ENCODE results near the gene FAM222A. TPM values are rescaled to one million over a fixed set of nuclear protein-coding genes. Genes with fewer than 3 reads are reported as not detected.

The FAM222A gene
- polyA plus RNA-seq, 3 donors = 5.6 to 9.3 (median 6.1) TPM

DNA sequence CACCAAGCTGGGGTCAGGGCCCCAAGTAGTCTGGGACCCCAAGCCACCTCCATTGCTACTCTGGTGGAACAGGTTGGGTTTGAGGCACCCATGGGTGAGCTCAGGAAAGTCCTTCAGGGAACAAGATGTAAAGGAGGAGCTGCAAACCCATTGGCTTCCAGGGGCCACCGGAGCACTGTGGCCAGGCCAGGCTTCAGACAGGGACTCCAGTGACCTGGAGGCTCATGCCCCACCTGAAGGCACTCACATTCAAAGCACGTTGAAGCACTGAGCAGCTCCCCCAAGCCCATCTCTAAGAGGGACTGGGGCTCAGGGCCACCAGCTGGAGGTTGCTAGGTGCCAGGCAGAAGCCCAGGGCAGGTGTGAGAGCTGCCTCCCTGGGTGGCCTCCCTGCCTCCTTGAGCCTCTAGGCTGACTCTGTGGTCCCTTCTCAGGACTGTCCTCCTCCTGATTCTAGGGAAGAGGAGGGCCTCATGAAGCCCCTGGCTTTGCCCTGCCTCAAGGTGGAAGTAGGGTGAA, 49.1 kb downstream of the FAM222A start:
- no peak for DNase-seq (ENCODE audit: extremely low read depth in 1 of 11, low read depth in 9 of 11, low spot score in 4 of 11)

DNA sequence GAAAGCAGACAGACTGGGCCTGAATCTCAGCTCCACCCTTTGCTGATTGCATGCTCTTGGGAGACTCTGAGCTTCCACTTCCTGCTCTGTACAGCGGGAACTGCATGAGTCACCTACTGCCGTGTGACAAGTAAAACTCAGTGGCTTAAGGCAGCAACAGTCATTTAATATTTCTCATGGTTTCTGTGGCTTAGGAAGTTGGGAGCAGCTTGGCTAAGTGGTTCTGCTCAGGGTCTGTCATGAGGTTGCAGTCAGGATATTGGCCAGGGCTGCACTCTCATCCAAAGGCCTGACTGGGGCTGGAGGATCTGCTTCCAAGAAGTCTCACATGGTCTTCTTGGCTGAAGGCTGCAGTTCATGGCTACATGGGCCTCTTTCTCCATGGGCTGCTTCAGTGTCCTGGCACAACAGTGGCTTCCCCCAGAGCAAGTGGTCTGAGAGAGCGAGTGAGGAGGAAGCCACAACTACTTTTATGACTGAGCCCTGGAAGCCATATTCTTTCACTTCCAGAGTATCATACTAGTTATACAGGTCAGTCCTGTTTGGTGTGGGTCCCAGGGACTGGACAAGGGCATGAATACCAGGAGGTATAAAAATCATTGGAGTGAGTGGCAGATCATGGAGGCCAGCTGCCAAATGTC, 49.7 kb downstream of the FAM222A start:
- no peak for DNase-seq (ENCODE audit: extremely low read depth in 1 of 11, low read depth in 9 of 11, low spot score in 4 of 11)

DNA sequence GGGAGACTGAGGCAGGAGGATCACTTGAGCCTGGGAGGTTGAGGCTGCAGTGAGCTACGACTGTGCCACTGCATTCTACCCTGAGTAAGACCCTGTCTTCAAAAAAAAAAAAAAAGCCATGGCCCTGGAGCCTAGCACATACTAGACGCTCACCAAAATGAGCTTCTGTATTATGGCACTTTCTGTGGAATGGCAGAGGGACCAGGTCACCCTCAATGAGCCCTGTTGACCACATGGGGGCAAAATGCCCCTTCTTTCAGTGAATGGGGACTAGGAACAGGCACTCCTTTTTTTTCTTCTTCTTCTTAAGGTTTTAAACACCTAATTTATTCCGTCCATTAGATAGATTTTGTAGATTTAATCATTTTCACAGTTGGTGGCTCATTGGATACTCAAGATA, 50.5 kb downstream of the FAM222A start:
- no peak for DNase-seq (ENCODE audit: extremely low read depth in 1 of 11, low read depth in 9 of 11, low spot score in 4 of 11)

DNA sequence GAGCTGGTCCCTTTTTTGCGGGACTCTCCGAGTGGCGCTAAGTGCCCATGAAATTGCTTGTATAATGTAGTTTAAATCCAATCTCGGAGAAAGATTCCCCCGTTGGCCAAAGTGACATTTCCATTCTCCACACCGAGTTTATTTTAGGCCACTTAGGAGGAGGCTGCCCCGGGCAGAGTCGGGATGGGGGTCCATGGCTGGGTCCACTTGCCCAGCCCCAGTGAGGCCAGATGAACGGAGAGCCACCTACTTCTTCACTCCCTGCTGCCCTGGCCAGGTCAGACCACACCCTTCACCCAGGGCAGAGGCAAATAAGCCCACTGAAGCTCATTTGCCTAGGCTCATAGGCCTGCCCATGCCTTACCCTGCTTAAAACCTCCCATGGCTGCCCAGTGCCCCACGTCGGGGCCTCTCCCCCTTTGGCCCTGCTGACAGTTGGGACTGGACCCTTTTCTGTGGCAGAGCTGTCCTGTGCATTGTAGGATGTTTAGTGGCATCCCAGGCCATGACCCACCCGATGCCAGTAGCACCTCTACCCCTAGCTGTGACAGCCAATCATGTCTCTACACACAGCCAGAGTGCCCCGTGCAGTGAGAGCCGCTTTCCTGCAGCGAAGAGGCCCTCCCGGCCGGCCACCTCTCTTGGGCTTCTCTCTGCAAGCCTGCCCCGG, 51.3 kb downstream of the FAM222A start:
- no peak for DNase-seq (ENCODE audit: extremely low read depth in 1 of 11, low read depth in 9 of 11, low spot score in 4 of 11)

DNA sequence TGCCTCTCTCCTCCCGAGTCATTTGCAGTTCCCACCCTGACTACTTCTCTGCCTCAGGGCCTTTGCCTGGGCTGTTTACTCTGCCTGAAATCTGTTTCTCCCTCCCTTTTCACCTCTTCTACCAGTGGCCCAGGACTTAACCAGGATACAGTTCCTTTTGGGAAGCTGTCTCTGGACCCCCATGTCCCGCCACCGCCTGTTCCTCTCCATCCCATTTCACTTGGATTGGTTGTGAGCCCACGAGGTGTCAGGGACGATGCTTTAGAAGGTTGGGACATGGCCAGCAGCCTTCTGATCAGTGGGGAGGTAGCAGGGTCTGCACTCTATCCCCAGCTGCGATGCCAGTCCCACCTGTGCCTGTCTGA, 51.8 kb downstream of the FAM222A start:
- no peak for DNase-seq (ENCODE audit: extremely low read depth in 1 of 11, low read depth in 9 of 11, low spot score in 4 of 11)

DNA sequence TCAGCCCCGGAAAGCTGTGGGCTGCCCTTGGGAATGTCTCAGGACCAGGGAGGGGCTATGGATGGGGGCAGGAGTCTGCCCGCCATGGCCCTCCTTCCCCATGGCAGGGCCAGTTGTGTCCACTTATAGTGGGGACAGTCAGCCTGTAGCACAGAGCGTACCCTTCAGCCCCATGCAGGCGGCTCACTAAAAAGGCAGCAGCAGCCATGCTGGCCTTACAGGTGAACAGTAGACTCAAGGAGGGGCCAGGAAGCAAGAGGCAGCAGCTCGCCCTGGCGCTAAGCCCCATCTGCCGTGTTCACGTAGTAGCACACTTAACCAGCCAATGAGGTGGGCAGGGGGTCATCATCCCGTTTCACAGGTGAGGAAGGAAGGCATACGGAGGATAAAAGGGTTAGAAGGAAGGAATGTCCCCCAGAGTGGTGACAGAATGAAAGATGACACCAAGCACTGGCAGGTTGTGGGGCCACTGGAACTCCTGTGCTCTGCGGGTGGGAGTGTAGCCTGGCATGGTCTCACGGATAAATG, 52.7 kb downstream of the FAM222A start:
- DNase-seq (ENCODE audit: extremely low read depth in 1 of 11, low read depth in 9 of 11, low spot score in 4 of 11) = no peak

DNA sequence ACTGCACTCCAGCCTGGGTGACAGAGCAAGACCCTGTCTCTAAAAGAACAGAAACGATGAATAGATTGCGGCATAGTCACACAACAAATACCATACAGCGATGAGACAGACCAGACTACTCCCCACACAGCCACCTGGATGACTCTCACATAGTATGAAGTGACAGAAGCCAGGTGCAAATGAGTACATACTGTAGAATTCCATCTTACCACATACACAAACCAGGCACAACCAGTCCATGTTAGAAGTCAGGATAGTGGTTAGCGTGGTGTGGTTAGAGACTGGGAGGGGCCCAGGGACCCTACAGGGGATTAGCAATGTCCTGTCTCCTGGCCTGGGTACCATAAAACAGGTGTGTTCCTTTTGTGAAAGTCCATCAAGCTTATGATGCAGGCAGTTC, 53.8 kb downstream of the FAM222A start:
- no peak for DNase-seq (ENCODE audit: extremely low read depth in 1 of 11, low read depth in 9 of 11, low spot score in 4 of 11)

DNA sequence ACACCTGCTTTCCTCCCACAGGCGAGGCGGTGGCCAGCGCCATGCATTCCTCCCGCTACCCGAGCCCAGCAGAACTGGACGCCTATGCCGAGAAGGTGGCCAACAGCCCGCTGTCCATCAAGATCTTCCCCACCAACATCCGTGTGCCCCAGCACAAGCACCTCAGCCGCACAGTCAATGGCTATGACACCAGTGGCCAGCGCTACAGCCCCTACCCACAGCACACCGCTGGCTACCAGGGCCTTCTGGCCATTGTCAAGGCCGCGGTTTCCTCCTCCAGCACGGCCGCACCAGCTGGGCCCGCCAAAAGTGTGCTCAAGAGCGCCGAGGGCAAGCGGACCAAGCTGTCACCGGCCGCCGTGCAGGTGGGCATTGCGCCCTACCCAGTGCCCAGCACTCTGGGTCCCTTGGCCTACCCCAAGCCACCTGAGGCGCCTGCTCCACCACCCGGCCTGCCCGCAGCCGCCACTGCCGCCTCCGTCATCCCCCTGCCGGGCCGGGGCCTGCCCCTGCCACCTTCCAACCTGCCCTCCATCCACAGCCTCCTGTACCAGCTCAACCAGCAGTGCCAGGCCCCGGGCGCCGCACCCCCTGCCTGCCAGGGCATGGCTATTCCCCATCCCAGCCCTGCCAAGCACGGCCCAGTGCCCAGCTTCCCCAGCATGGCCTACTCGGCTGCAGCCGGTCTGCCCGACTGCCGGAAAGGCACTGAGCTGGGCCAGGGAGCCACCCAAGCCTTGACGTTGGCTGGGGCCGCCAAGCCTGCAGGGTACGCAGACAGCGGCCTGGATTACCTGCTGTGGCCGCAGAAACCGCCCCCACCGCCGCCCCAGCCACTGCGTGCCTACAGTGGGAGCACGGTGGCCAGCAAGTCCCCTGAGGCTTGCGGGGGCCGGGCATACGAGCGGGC, 54.6 kb downstream of the FAM222A start:
- no peak for DNase-seq (ENCODE audit: extremely low read depth in 1 of 11, low read depth in 9 of 11, low spot score in 4 of 11)

DNA sequence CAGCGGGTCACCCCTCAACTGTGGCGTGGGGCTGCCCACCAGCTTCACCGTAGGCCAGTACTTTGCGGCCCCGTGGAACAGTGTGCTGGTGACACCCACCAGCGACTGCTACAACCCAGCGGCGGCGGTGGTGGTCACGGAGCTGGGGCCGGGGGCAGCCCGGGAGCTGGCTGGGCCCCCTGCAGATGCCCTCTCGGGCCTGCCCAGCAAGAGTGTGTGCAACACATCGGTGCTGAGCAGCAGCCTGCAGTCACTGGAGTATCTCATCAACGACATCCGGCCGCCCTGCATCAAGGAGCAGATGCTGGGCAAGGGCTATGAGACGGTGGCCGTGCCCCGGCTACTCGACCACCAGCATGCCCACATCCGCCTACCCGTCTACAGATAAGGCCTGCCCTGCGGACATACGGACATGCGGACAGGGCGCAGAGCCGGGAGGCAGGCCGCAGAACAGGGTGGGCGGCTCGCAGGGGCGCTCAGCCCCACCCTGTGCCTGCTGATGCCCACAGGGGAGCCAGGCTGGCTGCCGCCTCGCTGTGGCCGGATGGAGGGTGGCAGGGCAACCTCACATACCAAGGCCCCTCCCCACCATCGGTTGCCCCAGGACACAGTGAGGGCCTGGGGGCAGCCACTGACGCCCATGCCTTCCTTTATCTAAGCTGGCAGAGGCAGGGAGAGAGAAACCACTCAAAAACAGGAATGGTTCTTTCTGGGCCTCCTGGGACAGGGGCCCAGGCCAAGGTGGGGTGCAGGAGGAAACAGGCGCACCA, 55.5 kb downstream of the FAM222A start:
- no peak for DNase-seq (ENCODE audit: extremely low read depth in 1 of 11, low read depth in 9 of 11, low spot score in 4 of 11)

DNA sequence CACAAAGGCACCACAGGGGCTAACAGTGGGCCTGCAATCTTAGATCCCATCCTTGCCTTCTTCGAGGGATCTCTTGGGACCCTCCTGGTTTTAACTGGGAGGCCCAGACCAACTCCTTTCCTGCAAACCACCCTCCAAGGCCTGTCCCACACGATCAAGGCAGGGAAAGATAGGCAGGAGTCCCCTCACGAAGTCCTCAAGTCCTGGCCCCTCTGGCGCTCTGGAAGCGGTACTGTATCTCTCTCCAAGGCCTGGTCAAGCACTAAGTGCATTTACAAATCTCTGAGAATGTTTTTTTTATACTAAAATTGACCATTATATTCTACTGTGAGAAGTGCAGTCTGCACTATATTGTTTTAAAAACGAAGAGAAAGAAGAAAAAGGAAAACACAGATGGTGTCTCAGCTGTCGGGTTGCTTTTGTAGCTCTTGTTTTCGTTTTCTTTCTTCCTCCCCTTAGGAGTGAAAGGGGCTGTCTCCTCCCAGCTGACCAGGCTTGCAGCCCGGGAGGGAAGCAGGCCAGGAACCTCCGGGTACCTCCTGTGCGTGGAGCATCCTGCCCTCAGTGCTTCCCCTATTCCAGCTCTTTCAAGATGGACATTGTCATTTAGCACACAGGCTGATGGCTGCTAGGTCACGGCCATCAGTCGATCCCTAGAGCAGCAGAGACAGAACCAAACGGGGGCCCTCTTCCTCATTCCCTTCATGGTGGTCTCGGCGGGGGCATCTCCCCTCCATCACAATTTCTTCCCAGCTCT, 56.7 kb downstream of the FAM222A start:
- no peak for DNase-seq (ENCODE audit: extremely low read depth in 1 of 11, low read depth in 9 of 11, low spot score in 4 of 11)

DNA sequence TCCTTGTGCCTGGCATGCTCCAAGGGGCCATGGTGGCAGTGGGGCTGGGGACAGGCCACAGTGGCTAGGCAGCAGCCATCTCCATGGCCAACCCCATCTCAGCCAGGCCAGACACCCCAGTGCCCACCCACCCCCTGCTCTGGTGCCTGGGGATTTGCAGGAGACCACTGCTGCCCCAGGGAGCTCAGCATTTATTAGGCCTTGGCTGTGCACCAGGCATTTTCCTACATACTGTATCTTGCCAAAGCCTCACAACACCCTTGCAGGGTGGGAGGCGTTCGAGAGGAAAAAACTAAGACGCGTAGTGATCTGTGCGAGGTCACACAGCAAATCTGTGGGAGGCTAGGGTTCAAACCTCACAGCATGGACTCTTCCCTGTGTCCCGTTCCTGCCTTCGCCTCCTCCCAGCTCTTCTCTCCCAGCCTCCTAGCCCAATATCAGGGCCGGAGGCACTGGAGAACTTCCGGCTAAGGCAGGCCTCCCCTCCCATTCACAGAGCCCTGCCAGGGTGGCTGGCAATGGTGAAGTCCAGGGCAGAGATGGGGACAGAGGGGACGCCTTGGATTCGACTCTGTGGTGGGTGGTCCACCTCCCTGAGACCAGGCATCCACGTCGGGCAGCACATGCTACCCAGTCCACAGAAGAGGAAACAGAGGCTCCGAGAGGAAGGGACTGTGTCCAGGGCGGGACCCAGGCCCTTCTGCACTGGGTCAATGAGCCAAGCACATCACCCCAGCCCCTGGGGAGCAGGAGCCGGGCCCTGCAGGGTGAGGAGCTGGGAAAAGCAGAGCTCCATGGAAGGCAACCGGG, 57.4 kb downstream of the FAM222A start:
- DNase-seq (ENCODE audit: extremely low read depth in 1 of 11, low read depth in 9 of 11, low spot score in 4 of 11) = no peak

DNA sequence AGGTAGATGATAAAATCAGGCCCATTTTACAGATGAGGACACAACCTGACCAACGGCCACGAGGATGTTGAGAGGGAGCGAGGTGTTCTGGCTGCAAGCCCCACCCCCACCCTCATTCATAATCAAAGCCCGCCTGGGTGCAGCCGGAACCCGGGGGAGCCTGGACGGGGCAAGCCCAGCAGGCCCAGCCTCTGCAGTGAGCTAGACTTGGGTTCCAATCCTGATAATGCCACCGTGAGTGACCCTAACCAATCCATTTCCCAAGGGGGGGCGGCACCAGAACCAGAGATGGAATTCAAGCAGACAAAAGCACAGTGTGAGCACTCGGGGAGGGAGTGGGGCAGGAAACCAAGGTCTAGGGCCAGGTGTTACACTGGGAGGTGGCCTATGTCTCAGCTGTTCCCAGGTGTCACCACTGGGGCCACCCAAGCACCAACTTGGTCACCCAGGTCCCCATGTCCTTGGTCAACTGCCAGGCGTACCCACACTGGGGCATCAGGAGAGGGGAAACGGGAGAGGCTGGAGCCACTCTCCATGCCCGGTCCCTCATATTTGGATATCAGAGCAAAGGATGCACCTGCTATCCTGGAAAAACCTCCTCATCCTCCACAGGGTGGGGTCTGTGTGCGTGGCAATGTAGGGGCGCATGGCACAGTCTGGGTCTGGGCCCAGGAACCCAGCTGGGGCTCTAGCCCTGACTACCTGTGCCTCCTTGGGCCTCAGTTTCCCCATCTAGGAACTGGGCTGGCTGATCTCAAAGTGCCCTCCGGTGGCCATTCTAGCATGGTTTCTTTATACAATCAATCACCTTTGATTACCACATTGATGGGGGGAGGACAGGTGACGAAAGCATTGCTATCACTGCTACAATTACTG, 58.4 kb downstream of the FAM222A start:
- no peak for DNase-seq (ENCODE audit: extremely low read depth in 1 of 11, low read depth in 9 of 11, low spot score in 4 of 11)

DNA sequence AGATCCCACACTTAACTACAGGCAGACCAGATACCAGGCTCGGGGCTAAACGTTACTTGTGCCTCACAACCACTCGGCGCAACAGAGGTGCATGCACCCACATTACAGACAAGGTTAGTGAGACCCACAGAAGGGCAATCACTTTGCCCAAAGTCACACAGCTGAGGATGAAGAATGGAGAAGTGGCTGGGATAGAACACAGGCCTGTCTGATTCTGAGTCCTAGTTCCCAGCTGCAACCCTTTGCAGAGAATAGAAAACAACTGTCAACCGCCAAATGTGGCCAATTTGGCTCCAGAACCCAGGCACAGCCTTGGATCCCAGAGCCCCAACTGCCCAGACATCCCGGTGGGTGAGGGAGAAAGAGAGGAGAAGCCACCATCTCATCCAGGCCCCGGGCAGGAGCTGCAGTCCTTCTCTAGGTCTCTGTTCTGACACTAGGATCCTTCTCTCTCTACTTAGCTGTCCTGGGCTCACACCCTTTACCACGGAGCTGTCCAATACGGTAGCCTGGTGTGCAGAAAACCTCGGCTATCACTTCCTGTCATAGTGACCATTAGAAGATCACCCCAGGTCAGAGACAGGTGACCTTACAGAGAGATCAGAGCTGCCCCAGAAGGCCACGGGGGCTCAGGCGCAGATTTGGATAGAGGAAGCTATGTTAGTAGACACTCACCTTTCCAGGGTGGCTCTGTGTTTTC, 59.1 kb downstream of the FAM222A start:
- DNase-seq (ENCODE audit: extremely low read depth in 1 of 11, low read depth in 9 of 11, low spot score in 4 of 11) = no peak

DNA sequence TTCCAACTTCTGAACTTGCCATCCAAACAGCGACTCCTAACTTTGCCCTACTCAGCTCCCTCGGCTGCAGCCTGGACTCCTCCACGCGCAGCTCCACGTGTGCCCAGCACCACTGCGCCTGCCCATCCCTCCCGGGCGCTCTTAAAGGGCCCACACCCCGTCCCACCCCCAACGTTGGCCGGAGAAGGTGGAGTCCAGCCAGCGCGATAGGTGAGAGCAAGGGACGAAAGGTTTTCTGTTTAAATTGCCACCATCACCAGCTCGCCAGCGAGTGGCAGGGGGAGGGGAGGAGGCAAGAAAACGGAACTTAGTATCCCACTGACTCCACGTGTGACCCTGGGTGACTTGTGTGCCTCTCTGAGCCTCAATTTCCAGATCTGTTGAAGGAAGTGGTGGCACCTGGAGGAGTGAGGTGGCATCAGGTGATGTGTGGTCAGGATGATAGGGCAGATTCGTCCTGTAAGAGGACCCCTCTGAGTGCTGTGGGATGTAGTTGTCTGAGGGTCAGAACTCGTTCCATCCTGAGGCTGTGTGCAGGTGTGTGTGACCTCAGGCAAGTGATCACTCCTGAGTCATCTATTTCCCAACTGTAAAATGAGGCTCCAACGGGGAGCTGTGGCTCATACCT, 59.9 kb downstream of the FAM222A start:
- no peak for DNase-seq (ENCODE audit: extremely low read depth in 1 of 11, low read depth in 9 of 11, low spot score in 4 of 11)

DNA sequence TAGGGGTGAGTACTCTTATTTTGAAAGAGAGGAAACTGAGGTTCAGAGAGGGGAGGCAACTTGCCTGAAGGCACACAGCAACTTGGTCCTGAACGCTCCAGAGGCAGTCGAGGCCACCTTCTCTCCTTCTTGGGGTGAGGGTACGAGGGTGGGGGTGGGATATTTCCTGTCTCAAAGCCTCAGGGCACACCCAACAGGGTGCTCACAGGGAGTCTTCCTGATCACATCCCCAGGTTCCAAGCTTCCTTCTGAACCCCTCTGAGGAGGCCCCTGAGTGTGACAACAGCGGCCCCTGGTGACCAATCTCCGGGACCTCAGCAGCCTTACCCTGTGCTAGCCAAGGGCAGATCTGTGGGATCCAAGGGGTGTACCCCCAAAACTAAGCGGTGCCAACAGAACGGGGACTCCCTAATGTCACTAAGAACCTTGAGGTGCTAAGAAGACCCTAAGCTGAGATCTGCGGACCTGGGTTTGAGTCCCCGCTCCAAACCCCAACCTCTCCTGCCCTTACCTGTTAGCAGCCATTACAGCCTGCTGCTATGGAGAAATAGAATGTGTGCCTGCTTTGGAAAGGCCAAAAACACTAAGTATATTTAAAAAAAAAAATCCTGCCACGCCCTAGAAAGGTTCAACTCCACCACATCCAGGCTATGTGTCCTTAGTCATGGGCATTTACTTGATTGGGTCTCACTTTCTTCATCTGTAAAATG, 61.7 kb downstream of the FAM222A start:
- DNase-seq (ENCODE audit: extremely low read depth in 1 of 11, low read depth in 9 of 11, low spot score in 4 of 11) = peak; percentile 29 to 68 (median 52)
